ENCODE measurements around the gene HMG20B.

DNA sequence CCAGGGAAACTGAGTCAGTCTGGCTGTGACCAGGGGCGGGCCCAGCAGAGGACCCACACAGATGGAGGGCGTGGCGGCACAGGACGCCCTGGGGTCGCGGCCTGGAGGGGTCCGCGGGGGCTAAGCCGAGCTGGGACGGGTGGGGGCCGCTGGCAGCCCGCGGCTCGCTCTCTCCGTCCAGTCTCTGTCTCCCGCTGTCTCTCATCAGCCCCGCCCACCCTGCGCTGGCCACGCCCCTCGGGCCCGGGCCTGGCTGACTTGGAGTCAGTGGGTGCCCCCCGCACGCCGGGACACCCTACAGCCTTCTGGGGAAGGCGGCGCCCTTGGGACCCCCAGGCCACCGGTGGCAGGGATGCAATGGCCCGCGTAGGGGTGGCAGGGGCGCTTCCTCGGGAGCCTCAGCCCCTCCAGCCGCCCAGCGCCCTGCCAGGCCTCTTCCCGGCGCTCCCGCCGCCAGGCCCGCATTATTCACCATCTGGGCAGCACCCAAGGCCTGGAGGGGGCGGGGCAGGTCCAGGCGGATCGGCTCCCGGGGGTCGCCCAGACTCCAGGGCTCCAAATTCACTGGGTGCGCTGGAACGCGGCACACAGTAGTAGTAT is 34.0 kb downstream of the HMG20B start, which contains the start of gene TBXA2R:
- TF ChIP-seq CTCF (optimal IDR thresholded peaks at IDR 0.05 in 1 of 3, IDR thresholded peaks at IDR 0.05 in 1 of 3, conservative IDR thresholded peaks at IDR 0.05 in 1 of 3; ENCODE audit: extremely low read depth in 1 of 3, insufficient read depth in 2 of 3, low read length in 3 of 3) (no peak), EZH2 (IDR thresholded peaks at IDR 0.05; ENCODE audit: low read length) (no peak)

Data from keratinocyte (primary cell).